Neural cell (in vitro differentiated cells): ENCODE data around the gene PGAP2. TPM values are rescaled to one million over a fixed set of nuclear protein-coding genes. Genes with fewer than 3 reads are reported as not detected.

Source experiments
- H2AFZ ChIP-seq: fragments of 200-600, 300-800 bp; sonication (generic), shearing (Covaris generic); 2 replicates; pipeline ENCODE4 v1.6.0; 2014; ENCODE audit warnings: low read depth, mild to moderate bottlenecking, antibody characterized with exemption, low read length, moderate library complexity
- H3F3A ChIP-seq: fragments of 200-600 bp; shearing (Covaris generic); 2 replicates; pipeline ENCODE4 v1.6.1; 2016; ENCODE audit warnings: mild to moderate bottlenecking, moderate library complexity, mixed read lengths, antibody characterized with exemption, low read length; ENCODE audit not compliant: insufficient read depth, poor library complexity, severe bottlenecking
- H3K27ac ChIP-seq: fragments of 200-600, 300-800 bp; sonication (generic), shearing (Covaris generic); 2 replicates; pipeline ENCODE4 v1.5.1; 2014; ENCODE audit warnings: mild to moderate bottlenecking, low read length, moderate library complexity
- H3K27me3 ChIP-seq: fragments of 300-800, 200-600 bp; sonication (generic), shearing (Covaris generic); 2 replicates; pipeline ENCODE4 v1.6.0; 2014; ENCODE audit warnings: mild to moderate bottlenecking, low read depth, low read length, moderate library complexity; ENCODE audit not compliant: insufficient read depth
- H3K36me3 ChIP-seq: fragments of 300-800, 200-600 bp; sonication (generic), shearing (Covaris generic); 2 replicates; pipeline ENCODE4 v1.5.1; 2014; ENCODE audit warnings: mild to moderate bottlenecking, antibody characterized with exemption, low read length, moderate library complexity; ENCODE audit not compliant: insufficient read depth
- H3K4me2 ChIP-seq: fragments of 300-800, 200-600 bp; sonication (generic), shearing (Covaris generic); 2 replicates; pipeline ENCODE4 v1.6.0; 2014; ENCODE audit warnings: mild to moderate bottlenecking, low read length
- H3K4me3 ChIP-seq: fragments of 300-800, 200-600 bp; sonication (generic), shearing (Covaris generic); 2 replicates; pipeline ENCODE4 v1.5.1; 2014; ENCODE audit warnings: mild to moderate bottlenecking, low read length, moderate library complexity
- H3K79me2 ChIP-seq: fragments of 200-600 bp; shearing (Covaris generic); replicated peaks from 2 replicates; pipeline ENCODE4 v1.6.0; 2014; ENCODE audit warnings: mild to moderate bottlenecking, low read length, moderate library complexity; ENCODE audit not compliant: insufficient read depth
- H3K9ac ChIP-seq: fragments of 300-800, 200-600 bp; sonication (generic), shearing (Covaris generic); 2 replicates; pipeline ENCODE4 v1.6.1; 2016; ENCODE audit warnings: mild to moderate bottlenecking, low read length, mixed read lengths
- H3K9me2 ChIP-seq: fragments of 200-600 bp; shearing (Covaris generic); 2 replicates; pipeline ENCODE4 v1.6.1; 2016; ENCODE audit warnings: mild to moderate bottlenecking, low read length, mixed read lengths; ENCODE audit not compliant: insufficient read depth
- H3K9me3 ChIP-seq: fragments of 200-600, 300-800 bp; sonication (generic), shearing (Covaris generic); 2 replicates; pipeline ENCODE4 v1.6.1; 2016; ENCODE audit warnings: mild to moderate bottlenecking, mixed run types, low read length, moderate library complexity, mixed read lengths
- H4K20me1 ChIP-seq: fragments of 200-600 bp; shearing (Covaris generic); 2 replicates; pipeline ENCODE4 v1.6.1; 2016; ENCODE audit warnings: mild to moderate bottlenecking, mixed run types; ENCODE audit not compliant: insufficient read depth
- CTCF ChIP-seq: fragments of 450-650 bp; IDR thresholded peaks from 2 replicates; pipeline ENCODE4 v1.5.1; 2014; ENCODE audit warnings: antibody characterized with exemption, mild to moderate bottlenecking, moderate library complexity; ENCODE audit not compliant: poor library complexity, severe bottlenecking
- EP300 ChIP-seq: fragments of 450-650 bp; conservative IDR thresholded peaks from 2 replicates; pipeline ENCODE4 v1.6.1; 2014; ENCODE audit warnings: antibody characterized with exemption, mild to moderate bottlenecking, moderate library complexity; ENCODE audit not compliant: poor library complexity, severe bottlenecking
- EZH2 ChIP-seq: fragments of 200-600, 300-800 bp; shearing (Covaris generic), sonication (generic); IDR thresholded peaks from 2 replicates; pipeline ENCODE4 v1.6.1; 2014; ENCODE audit warnings: antibody characterized with exemption, low read length, borderline replicate concordance, mild to moderate bottlenecking; ENCODE audit not compliant: insufficient read depth, poor library complexity, severe bottlenecking
- MXI1 ChIP-seq: fragments of 450-650 bp; conservative IDR thresholded peaks from 2 replicates; pipeline ENCODE4 v1.6.1; 2014; ENCODE audit warnings: antibody characterized with exemption, mild to moderate bottlenecking; ENCODE audit not compliant: poor library complexity, severe bottlenecking
- POLR2AphosphoS5 ChIP-seq: IDR thresholded peaks from 2 replicates; pipeline ENCODE4 v1.6.1; 2012
- RAD21 ChIP-seq: fragments of 450-650 bp; conservative IDR thresholded peaks from 2 replicates; pipeline ENCODE4 v1.6.1; 2014; ENCODE audit warnings: antibody characterized with exemption, mild to moderate bottlenecking, moderate library complexity
- REST ChIP-seq: IDR thresholded peaks from 2 replicates; pipeline ENCODE4 v1.6.1; 2012; ENCODE audit warnings: borderline replicate concordance
- SMC3 ChIP-seq: fragments of 450-650 bp; conservative IDR thresholded peaks from 2 replicates; pipeline ENCODE4 v1.6.1; 2014; ENCODE audit warnings: antibody characterized with exemption, mild to moderate bottlenecking, moderate library complexity; ENCODE audit not compliant: poor library complexity
- TAF1 ChIP-seq: IDR thresholded peaks from 2 replicates; pipeline ENCODE4 v1.6.1; 2012; ENCODE audit warnings: low read depth
- polyA plus RNA-seq: library from polyadenylated mRNA; depleted of rRNA; stranded (reverse); fragments of >200 nt; gene quantifications from 2 replicates; pipeline ENCODE4 v1.2.3, GENCODE V29; 2014

The PGAP2 gene
- polyA plus RNA-seq, 1 donor from 2014 or later: 30.1 TPM

DNA sequence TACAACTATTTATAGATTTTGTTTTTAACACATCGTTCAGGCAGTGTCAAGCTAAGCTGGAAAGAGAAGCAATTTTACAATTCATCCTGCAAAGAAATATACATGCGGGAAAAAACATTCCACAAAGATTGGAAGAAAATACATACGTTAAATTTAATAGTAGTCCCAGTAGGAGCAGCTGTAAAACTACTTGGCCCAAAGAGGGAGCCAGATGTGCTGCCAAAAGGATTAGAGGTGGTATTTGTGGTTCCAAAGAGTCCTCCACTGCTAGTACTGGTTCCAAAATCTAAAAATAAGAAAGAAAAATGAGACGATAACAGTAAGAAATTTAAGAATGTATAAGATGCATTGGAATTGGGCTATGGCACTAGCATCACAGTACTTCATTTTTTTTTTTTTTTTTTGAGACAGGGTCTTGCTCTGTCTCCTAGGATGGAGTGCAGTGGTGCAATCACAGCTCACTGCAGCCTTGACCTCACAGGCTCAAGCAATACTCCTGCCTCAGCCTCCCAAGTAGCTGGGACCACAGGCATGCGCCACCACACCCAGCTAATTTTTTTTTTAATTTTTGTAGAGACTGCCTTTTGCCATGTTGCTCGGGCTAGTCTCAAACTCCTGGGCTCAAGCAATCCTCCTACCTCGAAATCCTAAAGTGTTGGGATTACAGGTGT lies 32.5 kb upstream of the PGAP2 start:
- no peaks in the 10 kb centered on the region for H3K27me3 ChIP-seq
- TF ChIP-seq SMC3 (no peak), EP300 (no peak), CTCF (no peak), POLR2AphosphoS5 (no peak), RAD21 (no peak), REST (no peak), TAF1 (no peak), EZH2 (no peak), MXI1 (no peak)
- H2AFZ ChIP-seq: no peak overlapping the region
- no peaks in the 10 kb centered on the region for H4K20me1 ChIP-seq
- no peak overlapping the region for H3K9ac ChIP-seq
- no peaks in the 10 kb centered on the region for H3F3A ChIP-seq
- peaks cover 6% of the 10 kb centered on the region for H3K36me3 ChIP-seq
- H3K4me3 ChIP-seq: no peak overlapping the region
- no peak overlapping the region for H3K4me2 ChIP-seq
- no peak overlapping the region for H3K27ac ChIP-seq
- no peaks in the 10 kb centered on the region for H3K9me3 ChIP-seq
- peaks cover under 1% of the 10 kb centered on the region for H3K79me2 ChIP-seq
- H3K9me2 ChIP-seq: no peaks in the 10 kb centered on the region

- H3K4me3 ChIP-seq: no peak overlapping the region
- H3K36me3 ChIP-seq: no peaks in the 10 kb centered on the region
- no peaks in the 10 kb centered on the region for H3F3A ChIP-seq
- no peak overlapping the region for H2AFZ ChIP-seq
- no peak for TF ChIP-seq POLR2AphosphoS5
- no peak for TF ChIP-seq MXI1
- TF ChIP-seq SMC3: no peak
- no peak for TF ChIP-seq CTCF
- no peak for TF ChIP-seq EP300
- no peak for TF ChIP-seq EZH2
- TF ChIP-seq TAF1: no peak
- TF ChIP-seq RAD21: no peak
- TF ChIP-seq REST: no peak
- no peaks in the 10 kb centered on the region for H3K9me2 ChIP-seq
- peaks cover 33% of the 10 kb centered on the region for H3K79me2 ChIP-seq
- H3K27me3 ChIP-seq: no peaks in the 10 kb centered on the region
- no peak overlapping the region for H3K4me2 ChIP-seq
- H3K9ac ChIP-seq: no peak overlapping the region
- no peak overlapping the region for H3K27ac ChIP-seq
- H4K20me1 ChIP-seq: no peaks in the 10 kb centered on the region
- no peaks in the 10 kb centered on the region for H3K9me3 ChIP-seq
Observed at GRCh38 chr11:3781423-3781822, 26.9 kb upstream of the PGAP2 start.
